Measurements from ENCODE around the gene CNDP1.
"Not testable (repeated sequence)": the region's sequence is repeated elsewhere in the genome, so short reads cannot be mapped to it uniquely, and the experiment has no call there.

CNDP1 gene

DNA sequence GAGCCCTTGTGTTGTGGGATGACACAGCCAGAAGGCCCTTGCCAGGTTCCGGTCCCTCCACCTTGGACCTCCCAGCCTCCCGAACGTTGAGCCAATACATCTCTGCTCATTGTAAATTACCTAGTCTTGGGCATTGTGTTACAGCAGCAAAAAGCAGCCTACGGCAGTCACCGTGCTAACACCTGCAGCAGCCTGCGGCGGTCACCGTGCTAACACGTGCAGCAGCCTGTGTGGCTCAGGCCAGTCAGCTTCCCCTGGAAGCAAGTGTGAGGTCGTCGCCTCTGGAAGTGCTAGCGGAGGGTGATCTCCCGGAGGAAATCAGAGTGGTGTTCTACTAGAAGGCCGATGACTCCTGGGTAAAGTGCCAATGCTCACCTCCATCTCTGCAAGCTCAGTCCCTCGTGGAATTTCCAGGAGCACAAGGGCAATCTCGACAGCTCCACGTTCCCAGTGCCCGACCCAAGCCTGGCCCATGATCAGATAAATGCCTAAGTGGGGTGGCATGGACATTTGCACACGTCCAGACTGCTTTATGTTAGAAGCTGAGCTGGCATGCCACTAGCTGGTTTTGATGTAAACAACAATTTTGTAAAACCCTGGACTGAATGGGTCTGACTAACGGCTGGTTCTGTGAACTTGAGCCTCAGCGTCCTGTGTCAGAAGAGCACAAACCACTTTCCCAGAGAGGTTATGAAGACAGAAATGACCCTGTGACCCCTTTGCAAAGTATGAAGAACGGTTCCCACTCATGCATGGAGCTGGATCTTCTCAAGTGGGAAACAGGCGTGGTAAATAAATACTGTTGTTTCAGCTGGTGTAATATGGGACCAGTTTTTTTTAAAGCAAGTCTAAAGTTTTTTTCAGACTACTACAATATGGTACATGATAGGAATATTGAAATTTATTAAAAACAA is 11.4 kb upstream of the CNDP1 start:
- no peak for DNase-seq

DNA sequence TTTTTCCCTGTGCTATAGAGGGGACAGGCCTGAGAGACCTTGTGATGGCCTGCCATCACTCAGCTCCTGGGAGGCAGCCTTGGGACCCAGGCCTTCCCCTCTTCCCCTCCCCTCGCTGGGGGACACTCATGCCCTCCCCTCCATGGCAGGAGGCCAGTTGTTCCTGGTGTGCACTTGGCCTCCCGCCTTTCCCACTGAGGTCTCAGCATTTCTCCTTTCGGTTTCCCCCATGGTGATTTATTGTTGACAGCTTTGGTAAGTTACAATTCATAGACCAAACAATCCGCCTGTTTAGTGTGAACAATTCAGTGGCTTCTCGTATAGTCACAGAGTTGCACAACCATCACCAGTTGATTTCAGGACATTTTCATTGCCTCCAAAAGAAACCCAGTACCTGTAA is 10.2 kb upstream of the CNDP1 start:
- no peak for DNase-seq

DNA sequence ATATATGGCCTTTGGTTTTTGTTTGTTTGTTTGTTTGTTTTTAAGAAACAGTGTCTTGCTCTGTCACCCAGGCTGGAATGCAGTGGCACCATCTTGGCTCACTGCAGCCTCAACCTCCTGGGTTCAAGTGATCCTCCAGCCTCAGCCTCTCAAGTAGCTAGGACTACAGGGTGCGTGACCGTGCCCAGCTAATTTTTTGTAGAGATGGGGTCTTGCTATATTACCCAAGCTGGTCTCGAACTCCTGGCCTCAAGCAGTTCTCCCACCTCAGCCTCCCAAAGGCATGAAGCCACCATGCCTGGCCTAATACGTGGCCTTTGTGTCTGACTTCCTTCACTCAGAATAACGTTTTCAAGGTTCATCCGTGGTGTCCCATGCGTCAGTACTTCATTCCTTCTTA is 9.4 kb upstream of the CNDP1 start:
- not testable (repeated sequence) for DNase-seq

DNA sequence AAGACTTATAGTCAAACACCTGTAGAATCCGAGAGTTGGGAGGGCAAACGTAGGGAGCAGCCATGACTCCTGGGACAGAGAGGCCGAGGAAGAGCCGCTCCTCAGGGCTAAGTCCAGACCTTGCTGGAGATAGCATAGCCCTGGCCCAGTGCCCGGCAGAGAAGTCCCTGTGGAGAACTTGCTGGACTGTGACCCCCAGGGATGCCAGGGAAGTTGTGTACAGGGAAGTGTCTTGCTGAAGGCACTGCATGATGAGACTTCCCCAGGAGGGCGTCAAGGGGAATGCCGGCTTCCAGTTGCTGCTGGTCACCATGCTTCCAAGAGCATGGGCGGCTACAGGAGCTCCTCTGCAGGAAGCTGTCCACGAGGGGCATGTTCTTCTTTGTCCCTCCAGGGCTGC is 8.6 kb upstream of the CNDP1 start:
- no peak for DNase-seq

DNA sequence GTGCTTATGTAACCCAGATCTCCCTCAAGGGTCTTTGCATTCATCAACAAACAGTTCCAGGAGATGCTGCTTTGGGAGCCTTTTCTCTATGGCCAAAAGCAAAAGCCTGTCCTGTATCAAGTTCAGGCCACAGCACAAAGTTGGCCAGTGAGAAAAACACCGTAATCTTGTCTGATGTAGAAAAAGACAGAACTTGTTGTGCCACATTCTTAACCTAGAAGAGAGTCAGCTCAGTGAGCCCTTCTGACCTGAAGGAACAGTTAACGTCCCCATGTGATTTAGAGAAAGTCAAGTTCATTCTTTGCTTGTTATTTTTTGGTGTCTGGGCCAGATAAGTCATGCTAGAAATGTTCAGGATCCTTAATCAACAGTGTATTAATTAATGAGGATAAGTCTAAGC is 7.8 kb upstream of the CNDP1 start:
- DNase-seq: no peak

DNA sequence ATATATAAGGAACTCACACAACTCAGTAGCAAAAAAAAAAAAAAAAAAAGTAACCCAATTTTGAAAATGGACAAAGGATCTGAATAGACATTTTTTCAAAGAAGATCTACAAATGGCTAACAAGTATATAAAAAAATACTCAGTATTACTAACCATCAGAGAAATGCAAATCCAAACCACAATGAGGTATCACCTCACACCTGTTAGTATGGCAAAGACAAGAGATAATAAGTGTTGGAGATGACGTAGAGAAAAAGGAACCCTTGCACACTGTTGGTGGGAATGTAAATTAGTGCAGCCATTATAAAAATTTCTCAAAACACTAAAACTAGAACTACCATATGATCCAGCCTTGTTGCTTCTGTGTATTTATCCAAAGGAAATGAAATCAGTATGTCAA is 5.8 kb upstream of the CNDP1 start:
- DNase-seq: no peak

DNA sequence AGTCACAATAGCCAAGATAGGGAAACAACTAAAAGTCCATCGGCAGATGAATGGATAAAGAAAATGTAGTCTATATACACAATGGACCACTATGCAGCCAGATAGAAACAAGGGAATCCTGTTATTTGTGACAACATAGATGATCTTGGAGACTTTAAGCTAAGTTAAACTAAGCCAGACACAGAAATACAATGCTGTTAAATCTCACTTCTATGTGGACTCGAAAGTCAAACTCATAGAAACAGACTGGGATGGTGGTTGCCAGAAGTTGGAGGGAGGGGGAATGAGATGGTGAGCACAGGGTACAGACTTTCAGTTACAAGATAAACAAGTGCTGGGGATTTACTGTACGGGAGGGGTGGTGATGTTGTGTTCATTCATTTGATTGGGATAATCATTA is 5.4 kb upstream of the CNDP1 start:
- DNase-seq: no peak

DNA sequence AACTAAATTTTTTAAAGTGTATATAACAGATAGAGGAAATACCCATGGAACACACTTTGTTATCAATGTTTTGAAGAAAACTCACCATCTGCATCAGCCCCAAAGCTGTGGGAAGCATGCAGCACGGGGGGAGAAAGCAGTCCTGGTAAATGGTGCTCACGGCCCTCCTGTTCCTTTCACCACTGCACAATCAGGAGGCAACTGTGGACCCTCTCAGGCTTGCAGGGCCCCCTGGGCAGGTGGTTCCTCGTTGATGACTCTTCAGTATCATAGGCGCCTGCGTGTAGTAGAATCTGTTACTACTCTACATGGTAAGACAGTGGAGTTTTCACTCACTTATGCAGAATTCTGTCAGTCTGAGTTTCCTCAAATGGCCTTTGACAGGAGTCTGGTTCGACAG is 4.9 kb upstream of the CNDP1 start:
- DNase-seq: no peak

DNA sequence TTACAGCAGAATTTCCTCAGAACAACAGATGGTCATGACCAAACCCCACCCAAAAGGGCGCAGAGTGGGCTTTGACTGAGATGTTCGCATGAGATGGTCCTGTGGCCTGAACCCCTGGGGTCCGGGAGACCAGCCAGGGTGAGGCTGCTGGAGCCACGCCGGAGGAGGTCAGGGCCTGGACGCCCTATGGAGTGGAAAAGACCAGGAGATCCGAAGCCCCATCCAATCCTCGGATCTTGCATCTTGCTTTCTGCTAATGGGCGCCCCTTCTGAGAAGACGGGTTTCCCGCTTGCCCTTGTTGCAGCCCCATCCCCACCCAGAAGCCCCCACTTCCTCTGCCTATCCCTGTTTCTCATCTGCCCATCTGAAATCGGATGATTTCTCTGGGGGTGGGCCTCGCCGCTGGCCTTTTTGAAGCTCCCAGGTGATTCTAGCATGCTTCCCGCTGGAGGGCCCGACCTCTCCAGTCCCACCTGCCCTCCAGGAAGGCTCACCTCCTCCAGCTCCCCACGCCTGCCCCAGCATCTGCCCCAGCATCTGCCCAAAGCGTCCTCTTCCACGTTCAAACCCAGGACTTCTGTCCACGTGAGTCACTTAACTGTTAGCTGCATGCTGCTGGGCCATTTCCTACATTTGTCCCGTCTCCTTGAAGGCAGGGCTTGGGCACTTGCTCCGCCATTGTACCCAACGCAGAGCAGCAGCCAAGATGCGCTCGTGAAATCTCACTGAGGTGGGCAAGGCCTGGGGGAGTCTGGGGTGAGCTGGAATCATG is 4.3 kb upstream of the CNDP1 start:
- no peak for DNase-seq

DNA sequence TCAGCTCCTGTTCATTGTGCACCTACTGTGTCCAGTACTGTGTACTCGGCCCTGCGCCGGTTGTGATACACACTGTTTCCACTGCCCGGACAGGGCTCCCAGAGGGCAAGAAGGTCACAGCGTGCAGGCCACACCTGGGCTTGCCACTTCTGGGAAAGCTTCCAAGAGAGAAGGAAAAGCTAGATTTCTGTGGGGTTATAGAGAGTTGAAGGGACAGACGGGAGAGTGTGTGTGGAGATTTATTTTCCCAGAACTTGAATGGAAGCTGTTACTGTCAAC is 3.8 kb upstream of the CNDP1 start:
- no peak for DNase-seq

DNA sequence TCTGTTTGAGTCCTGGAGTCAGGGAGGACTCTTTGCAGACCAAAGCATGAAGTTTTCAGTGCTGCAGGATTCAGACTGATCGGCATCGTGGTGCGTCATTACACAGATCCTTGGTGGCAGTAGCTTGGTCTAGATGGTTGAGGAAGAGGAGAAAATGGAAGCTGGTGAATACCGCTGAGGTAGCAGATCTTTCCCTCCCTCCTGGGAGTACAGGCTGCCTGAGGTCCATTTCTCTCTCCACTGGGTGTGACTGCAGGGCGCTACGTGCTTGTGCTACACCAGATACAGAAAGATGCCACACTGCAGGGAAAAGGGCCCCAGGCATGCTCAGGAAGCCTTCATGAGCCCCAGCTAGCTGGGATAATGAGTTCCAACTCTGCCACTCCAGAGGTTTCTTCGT is 3.3 kb upstream of the CNDP1 start:
- DNase-seq: no peak

DNA sequence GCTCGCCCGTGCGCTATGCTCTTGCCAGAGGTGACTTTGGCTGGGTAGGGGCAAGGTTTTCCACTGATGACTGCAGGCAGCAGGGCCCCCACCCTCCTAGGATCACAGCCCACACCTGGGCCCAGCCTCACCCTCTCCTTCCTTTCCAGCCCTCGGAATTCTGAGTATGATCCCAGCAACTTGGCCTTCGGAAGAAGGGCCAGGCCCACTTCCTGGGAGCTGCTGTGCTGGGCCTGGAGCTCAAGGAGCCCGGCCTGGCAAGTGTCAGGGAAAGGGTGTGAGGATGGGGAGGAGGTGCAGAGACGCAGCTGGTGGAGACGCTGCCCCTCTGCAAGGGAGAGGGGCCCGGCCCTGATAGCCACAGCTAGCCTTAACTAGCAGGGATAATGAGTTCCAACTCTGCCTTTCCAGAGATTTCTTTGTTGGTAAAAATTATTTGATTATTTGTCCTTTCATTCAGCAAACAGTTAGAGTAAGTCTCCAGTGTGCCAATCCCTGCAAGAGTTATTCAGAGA is 1.7 kb upstream of the CNDP1 start:
- no peak for DNase-seq

DNA sequence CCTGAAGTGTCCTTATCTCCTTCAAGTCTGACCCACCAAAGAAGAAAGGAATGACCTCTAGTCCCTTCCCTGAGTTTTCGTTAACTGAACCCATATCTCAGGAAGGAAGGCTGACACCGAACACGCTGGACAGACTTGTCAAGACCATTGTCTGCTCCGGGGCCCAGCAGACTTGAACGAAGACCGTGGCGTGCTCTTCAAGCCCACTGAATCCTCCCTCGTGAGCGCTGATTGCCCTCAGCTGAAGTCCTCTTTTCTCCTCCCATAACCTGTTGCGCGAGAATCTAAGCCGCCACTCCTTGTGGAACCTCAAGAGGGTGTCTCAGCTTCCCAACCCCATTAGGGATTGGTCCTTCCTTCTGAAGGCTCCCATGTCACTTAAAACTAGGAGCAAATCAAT is 634 bp upstream of the CNDP1 start:
- DNase-seq: no peak

DNA sequence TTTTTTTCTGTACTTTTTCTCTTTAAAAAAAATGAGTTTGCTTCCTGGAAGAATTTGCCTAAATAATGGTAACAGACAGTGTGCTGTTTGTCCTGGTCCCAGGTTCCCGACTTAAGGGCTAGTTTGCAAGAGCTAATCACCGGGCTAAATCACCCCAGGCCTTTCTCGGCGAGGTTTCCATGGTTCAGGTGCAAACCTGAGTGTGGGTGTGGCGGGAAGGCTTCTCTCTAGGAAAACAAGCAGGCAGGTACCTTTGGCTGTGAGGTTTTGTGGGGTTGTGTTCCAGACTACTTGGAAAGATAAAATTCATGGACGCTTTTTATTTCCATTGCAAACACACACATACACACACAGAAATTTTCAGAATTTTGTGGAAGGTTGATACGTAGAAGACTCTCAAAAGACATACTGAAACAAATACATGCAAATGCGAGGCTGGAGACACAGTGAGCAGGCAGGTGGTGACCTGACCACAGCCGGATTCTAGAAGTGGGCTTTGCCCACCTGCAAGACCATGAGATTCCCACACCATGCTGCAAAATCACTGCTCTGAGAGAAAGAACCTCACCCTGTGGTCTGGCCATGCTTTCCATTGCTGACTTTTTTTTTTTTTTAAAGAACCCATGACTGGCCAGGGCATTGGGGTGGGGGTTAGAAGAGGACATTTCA is 815 bp downstream of the CNDP1 start:
- DNase-seq: no peak

DNA sequence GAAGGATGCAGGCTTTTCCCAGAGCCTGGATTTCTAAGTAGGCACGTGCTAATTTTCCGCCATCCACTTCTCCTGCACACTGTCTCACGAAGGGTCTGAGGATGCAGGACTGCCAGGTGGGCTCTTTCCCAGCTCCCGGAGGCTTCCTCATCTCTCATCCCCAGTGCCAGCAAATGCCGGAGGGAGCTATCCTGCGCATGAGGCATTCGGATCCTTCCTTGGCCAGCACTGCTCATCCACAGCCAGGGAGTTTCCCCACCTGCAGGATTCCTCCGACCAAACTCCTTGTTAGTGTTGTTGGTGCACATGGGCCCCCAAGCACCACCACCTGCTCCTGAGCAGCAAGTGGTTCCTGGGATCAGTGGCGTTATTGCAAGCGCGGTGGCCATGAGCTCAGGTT is 5.0 kb downstream of the CNDP1 start:
- no peak for DNase-seq

DNA sequence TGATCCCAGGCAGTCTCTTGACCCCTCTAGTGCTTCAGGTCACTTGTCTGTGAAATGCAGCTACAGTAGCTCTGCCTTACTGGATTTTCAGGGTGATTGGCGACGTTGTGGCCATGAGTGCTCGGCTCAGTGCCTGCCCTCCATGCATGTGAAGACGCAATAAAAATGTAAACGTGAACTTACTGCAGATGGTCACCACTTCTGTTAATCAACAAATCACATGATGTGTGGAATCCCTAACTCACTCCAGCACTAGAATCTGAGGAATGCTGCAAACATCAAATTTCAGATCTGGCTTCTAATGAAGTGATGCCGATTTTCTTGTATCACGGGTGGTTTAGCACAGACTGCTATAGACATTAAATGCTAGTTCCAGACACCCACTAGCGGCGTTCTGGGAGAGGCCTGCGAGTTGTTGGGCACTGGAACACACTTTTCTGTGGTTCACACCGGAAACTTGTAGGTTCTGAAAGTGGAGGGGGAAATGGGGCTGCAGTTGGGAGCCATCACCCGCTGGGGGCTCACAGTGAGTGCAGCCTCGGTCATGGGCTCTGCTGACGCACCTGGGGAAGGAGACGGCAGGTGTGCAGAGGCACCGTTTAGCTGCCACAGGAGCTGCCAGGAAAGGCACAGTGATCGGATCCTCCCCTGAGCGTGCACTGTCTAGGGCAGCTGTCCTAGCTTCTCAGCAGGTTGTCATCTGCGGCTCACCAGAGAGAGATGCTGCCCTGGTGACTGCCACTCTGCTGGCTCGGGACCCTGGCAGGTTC is 6.5 kb downstream of the CNDP1 start:
- DNase-seq: no peak

DNA sequence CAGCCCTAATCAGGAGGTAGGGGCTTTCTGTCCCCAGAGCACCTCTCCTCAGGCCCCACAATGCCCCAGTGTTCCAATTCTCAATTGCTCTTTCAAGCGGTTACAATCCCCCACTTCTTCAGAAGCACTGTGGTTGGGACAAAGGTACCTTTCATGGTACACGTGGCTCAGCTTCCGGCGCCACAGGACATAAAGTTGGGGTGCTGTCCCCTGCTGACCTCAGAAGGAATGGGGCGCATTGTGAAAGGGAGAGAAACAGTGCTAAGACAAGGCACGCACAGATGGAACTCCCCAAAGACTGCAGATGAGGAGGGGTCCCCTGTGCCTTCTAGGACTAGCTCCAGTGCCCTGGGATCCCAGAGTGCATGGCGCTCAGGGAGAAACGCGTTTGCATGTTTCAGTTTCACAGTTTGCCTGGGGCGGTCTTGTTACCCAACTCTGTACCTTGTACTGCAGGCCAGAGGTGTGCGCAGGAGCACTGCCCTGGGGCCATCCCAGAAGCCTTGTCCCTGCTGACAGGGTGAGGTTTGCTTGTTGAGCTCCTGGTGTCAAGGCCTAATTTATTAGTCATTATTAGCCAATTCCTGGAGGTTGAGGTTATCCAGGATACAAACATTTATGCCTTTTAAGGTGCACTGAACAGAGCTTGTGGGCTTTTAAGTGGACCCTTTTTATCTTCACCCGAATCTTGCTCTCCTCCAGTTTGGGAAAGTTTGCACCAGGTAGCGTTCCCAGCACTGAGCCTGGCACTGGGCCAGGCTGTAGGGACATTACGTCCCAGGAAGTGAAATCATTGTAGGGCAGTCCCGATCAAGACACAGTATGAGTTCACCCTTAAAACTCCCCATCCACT is 7.6 kb downstream of the CNDP1 start:
- DNase-seq: no peak

DNA sequence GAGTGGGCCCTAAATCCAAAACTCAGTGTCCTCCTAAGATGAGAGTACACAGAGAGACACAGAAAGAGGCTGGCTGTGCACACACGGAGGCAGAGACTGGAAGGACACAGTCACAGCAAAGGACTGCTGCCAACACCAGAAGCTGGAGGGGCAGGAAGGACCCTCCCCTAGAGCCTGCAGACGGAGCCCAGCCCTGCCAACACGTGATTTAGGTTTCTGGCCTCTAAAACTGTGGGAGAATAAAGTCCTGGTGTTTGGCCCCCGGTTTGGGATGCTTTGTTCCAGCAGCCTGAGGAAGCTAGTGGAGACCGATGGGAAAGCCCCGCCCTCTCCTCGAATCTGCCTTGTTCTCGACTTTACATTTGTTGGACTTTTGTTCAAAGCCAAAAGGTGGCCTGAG is 10.6 kb downstream of the CNDP1 start:
- DNase-seq: no peak

DNA sequence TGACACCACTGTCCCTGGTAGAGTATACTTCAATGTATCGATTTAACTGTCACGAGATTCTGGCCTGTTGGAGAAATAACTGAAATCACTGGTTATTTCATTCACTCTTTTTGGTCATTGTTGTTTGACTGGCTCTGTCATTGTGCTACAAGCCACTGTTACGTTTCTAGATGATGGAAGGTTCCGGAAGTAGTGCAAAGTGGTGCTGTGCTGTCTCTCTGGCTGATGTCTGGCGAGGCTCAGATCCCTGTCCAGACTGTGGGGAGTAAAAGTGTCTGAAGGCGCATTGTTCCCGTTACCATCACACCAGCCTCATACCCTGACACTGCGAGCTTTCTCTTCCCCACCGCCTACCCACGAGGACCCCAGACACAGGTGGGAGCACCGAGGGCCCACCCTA is 11.7 kb downstream of the CNDP1 start:
- no peak for DNase-seq

DNA sequence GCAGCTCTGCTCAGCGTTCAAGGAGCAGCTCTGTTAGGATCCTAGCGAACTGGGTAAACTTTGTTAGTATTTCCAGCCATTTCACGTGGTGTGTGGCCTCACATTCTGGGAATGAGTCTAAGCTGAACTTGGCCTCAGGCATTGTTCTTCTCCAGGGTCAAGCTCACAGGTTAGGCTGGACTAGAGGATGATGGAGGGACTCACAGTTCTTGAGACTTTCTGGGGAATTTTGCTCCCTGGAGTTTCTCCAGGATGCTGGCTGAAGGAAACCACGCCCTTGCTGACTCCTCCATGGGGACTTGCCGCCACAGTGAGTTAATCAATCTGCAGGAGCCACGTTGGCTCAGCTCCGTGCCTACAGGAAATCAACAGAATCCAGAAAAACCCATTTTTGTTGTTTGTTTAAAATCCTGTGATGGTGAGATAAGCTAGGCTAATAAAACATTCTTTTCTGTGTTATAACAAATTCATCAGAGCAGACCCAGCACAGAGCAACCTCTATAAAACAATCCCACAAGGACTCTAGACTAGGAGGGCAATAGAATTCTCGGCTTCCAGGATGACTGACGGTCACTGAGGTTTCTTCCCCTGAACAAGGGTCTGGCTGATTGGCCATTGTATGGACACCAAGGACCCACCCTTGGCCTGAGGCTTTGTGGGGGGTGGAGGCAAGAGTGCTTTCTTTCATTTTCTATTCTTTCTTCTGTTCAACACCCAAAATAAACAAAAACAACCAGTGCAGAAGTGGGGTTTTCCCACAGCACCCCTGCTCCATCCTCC is 12.6 kb downstream of the CNDP1 start:
- DNase-seq: no peak

DNA sequence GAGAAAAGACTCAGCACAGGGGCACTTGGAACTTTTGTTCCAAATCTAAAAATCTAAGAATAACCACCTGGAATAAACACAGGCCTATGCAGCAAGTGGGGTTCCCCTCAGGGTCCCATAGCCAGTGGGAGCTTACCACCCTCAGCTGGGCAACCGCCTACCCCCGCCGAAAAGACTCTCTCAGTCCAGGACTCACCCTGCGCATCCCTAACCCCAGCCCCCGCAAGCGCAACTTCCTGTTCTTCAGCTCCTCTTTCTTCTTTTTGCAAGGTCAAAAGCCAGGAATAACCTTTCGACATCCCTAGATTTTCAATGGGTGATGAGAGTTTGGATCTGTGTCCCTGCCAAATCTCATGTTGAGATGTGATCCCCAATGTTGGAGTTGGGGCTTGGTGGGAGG is 13.6 kb downstream of the CNDP1 start:
- no peak for DNase-seq

Data from activated CD4-positive, CD25-positive, alpha-beta regulatory T cell (primary cell).